Measurements from ENCODE around the gene ASB10. TPM values are rescaled to one million over a fixed set of nuclear protein-coding genes. Genes with fewer than 3 reads are reported as not detected.

The ASB10 gene
- total and polyA plus RNA-seq, 2 of the 4 experiments (the other 2 are of a cell fraction) = not detected

DNA sequence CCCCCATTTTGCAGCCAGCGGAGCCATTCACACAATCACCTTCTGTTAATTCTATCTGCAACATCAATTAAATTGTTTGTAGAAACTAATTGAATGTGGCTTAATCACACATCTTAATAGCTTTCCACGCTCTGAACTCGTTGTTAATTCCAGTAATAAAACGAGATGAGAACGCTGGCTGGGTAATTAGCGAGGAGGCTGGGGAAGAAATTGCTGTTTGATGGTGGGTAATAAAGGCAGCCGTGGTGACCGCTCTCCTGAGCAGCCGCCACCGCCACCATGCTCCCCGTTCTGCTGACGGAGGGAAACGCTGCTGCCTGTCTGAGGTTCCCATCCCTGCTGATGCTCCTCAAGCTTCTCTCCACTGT, 55.8 kb downstream of the ASB10 start:
- Histone ChIP-seq H3K9ac (ENCODE audit: low read depth, low read length) (no peak overlapping the region), H3K4me2 (ENCODE audit: low read depth, low read length) (no peak overlapping the region), H3K27ac (ENCODE audit: insufficient read depth, low read length) (no peak overlapping the region), H3K4ac (ENCODE audit: low read depth, low read length) (no peak overlapping the region), H3K9me3 (ENCODE audit: control insufficient read depth, insufficient read depth, low read length) (no peaks in the 10 kb centered on the region), H3K23ac (ENCODE audit: low read depth, low read length) (no peak overlapping the region), H3K79me1 (ENCODE audit: low read depth in 1 of 2, low read length in 2 of 2) (peaks cover 0 to 17% of the 10 kb centered on the region in 2 experiments; a peak in 2 of 4 replicates), H3K9me1 (ENCODE audit: insufficient read depth, low read length) (no peaks in the 10 kb centered on the region; the same call in 1 of the 2 replicates), H3K36me3 (ENCODE audit: control insufficient read depth, insufficient read depth, low read length) (peaks cover 80% of the 10 kb centered on the region), H2AK5ac (ENCODE audit: low read depth, low read length) (no peak overlapping the region), H4K91ac (ENCODE audit: insufficient read depth, low read depth, low read length) (no peak overlapping the region), H2AK9ac (replicated peaks; ENCODE audit: low read depth, low read length, poor library complexity) (no peak overlapping the region), H4K20me1 (ENCODE audit: insufficient read depth, low read length) (peaks cover 17% of the 10 kb centered on the region), H3K4me3 (ENCODE audit: insufficient read depth, low read depth, low read length) (no peak overlapping the region), H3K14ac (replicated peaks; ENCODE audit: low read depth, low read length) (no peak overlapping the region), H2BK5ac (ENCODE audit: low read depth, low read length, poor library complexity, severe bottlenecking) (no peak overlapping the region), H2BK120ac (ENCODE audit: low read depth, low read length) (no peak overlapping the region), H4K8ac (ENCODE audit: low read depth in 2 of 2, low read length in 2 of 2) (no peak overlapping the region), H3K18ac (ENCODE audit: low read depth, low read length) (no peak overlapping the region), H4K5ac (ENCODE audit: low read depth, low read length) (no peak overlapping the region), H3K56ac (ENCODE audit: extremely low read depth, insufficient read depth, low read length) (no peak overlapping the region), H2AFZ (replicated peaks; ENCODE audit: low read length, poor library complexity) (no peak overlapping the region), H2BK15ac (ENCODE audit: low read depth, low read length) (no peak overlapping the region), H3K27me3 (ENCODE audit: control insufficient read depth, insufficient read depth, low read length) (no peaks in the 10 kb centered on the region), H3K4me1 (ENCODE audit: control insufficient read depth, insufficient read depth, low read length) (no peaks in the 10 kb centered on the region), H2BK20ac (ENCODE audit: low read depth, low read length) (no peak overlapping the region)
- BruUV-seq (replicated peaks) = no TSS peak
- WGBS, 2 experiments (ENCODE audit: extremely low coverage in 2 of 2, insufficient read length in 1 of 2) = no CpG with 5 or more reads among the region's 13 CpGs
- CTCF ChIA-PET = no interaction called here
- TF ChIP-seq MAZ (IDR thresholded peaks at IDR 0.05; ENCODE audit: borderline replicate concordance, low read depth, low read length) (no peak), CHD1 (IDR thresholded peaks at IDR 0.05; ENCODE audit: low read depth, low read length) (no peak), RFX5 (IDR thresholded peaks at IDR 0.05; ENCODE audit: low read depth, low read length) (no peak), RCOR1 (IDR thresholded peaks at IDR 0.05; ENCODE audit: insufficient replicate concordance, low read length) (no peak), CEBPB (IDR thresholded peaks at IDR 0.05; ENCODE audit: low read depth, low read length) (no peak), SMC3 (IDR thresholded peaks at IDR 0.05; ENCODE audit: low read depth, low read length) (no peak)
- TF ChIP-seq, protein P1, sequence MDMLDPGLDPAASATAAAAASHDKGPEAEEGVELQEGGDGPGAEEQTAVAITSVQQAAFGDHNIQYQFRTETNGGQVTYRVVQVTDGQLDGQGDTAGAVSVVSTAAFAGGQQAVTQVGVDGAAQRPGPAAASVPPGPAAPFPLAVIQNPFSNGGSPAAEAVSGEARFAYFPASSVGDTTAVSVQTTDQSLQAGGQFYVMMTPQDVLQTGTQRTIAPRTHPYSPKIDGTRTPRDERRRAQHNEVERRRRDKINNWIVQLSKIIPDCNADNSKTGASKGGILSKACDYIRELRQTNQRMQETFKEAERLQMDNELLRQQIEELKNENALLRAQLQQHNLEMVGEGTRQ (IDR thresholded peaks at IDR 0.05; ENCODE audit: low read depth, low read length) = no peak
- DNase-seq (no peak), ATAC-seq (ENCODE audit: low read depth) (no peak)
- dilution Hi-C loops (cut with HindIII; ENCODE audit: low sequenced_read_pairs, unreplicated experiment) (no loop called here), in situ Hi-C loops (cut with MboI; ENCODE audit: low sequenced_read_pairs) (no loop called here), intact Hi-C loops (cut with micrococcal nuclease) (no loop called here)
- POLR2A ChIA-PET (ENCODE audit: unreplicated experiment) = no interaction called here

Measured in IMR-90 (cell line).